MM.1S (cell line): Measurements from ENCODE around the gene RFC3.

Experiments used
- DNase-seq: peaks from one replicate; pipeline ENCODE4 v3.0.0-alpha.2; 2015
- H2AFZ ChIP-seq: fragments of 300-600 bp; sonication (generic); 2 replicates; pipeline ENCODE4 v1.6.0; 2016; ENCODE audit warnings: antibody characterized with exemption, low read length
- H3F3A ChIP-seq: fragments of 300-600 bp; sonication (generic); 2 replicates; pipeline ENCODE4 v1.6.1; 2016; ENCODE audit warnings: mild to moderate bottlenecking, antibody characterized with exemption, low read length, moderate library complexity, mixed read lengths; ENCODE audit not compliant: insufficient read depth
- H3K27ac ChIP-seq: fragments of 300-600 bp; sonication (generic); 2 replicates; pipeline ENCODE4 v1.5.1; 2016; ENCODE audit warnings: mild to moderate bottlenecking, low read length
- H3K27me3 ChIP-seq: fragments of 300-600 bp; sonication (generic); replicated peaks from 2 replicates; pipeline ENCODE4 v1.6.0; 2016; ENCODE audit warnings: low read length; ENCODE audit not compliant: insufficient read depth
- H3K36me3 ChIP-seq: fragments of 300-600 bp; sonication (generic); replicated peaks from 2 replicates; pipeline ENCODE4 v1.6.1; 2016; ENCODE audit warnings: mild to moderate bottlenecking, low read length, mixed read lengths; ENCODE audit not compliant: insufficient read depth
- H3K4me1 ChIP-seq: fragments of 300-600 bp; sonication (generic); 2 replicates; pipeline ENCODE4 v1.6.1; 2016; ENCODE audit warnings: low read length, mixed read lengths
- H3K4me2 ChIP-seq: fragments of 300-600 bp; sonication (generic); 2 replicates; pipeline ENCODE4 v1.6.0; 2016; ENCODE audit warnings: low read depth, low read length
- H3K4me3 ChIP-seq: fragments of 300-600 bp; sonication (generic); 2 replicates; pipeline ENCODE4 v1.5.1; 2016; ENCODE audit warnings: low read length, mixed read lengths
- H3K79me2 ChIP-seq: fragments of 300-600 bp; sonication (generic); 2 replicates; pipeline ENCODE4 v1.6.1; 2016; ENCODE audit warnings: mixed run types, low read length, mixed read lengths
- H3K9ac ChIP-seq: fragments of 300-600 bp; sonication (generic); 2 replicates; pipeline ENCODE4 v1.6.1; 2016; ENCODE audit warnings: low read length, mixed read lengths
- H3K9me2 ChIP-seq: fragments of 300-600 bp; sonication (generic); replicated peaks from 2 replicates; pipeline ENCODE4 v1.6.1; 2016; ENCODE audit warnings: mild to moderate bottlenecking, low read length, mixed read lengths; ENCODE audit not compliant: insufficient read depth
- H3K9me3 ChIP-seq: fragments of 300-600 bp; sonication (generic); replicated peaks from 2 replicates; pipeline ENCODE4 v1.6.1; 2016; ENCODE audit warnings: mild to moderate bottlenecking, low read length, mixed read lengths; ENCODE audit not compliant: insufficient read depth
- H4K20me1 ChIP-seq: fragments of 300-600 bp; sonication (generic); 2 replicates; pipeline ENCODE4 v1.6.1; 2016; ENCODE audit warnings: mild to moderate bottlenecking, low read length, moderate library complexity, mixed read lengths; ENCODE audit not compliant: insufficient read depth
- EZH2 ChIP-seq: fragments of 300-600 bp; sonication (generic); optimal IDR thresholded peaks from 2 replicates; pipeline ENCODE3; 2017; ENCODE audit warnings: low read depth, mild to moderate bottlenecking, antibody characterized with exemption, low read length, mixed read lengths
- EZH2phosphoT487 ChIP-seq: fragments of 300-600 bp; sonication (generic); IDR thresholded peaks from 2 replicates; pipeline ENCODE4 v1.6.1; 2018; ENCODE audit warnings: antibody characterized with exemption, low read length
- TF ChIP-seq, protein P1 (sequence below): fragments of 300-600 bp; sonication (generic); IDR thresholded peaks from 2 replicates; pipeline ENCODE4 v1.5.1; 2016; ENCODE audit warnings: antibody characterized with exemption, low read length, mixed read lengths

RFC3 gene

DNA sequence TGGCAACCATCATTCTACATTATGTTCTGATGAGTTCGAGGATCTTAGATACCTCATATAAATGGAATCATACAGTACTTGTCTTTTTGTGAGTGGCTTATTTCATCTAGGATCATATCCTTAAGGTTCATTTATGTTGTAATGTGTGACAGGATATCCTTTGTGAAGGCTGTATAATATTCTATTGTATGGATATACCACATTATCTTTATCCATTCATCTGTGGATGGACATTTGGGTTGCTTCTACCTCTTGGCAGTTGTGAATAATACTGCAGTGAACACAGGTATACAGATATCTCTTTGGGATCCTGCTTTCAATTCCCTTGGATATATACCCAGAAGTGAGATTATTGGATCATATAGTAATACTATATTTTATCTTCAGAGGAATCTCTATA is 33.2 kb upstream of the RFC3 start:
- H3K9me2 ChIP-seq = no peaks in the 10 kb centered on the region
- H3K36me3 ChIP-seq = no peaks in the 10 kb centered on the region

DNA sequence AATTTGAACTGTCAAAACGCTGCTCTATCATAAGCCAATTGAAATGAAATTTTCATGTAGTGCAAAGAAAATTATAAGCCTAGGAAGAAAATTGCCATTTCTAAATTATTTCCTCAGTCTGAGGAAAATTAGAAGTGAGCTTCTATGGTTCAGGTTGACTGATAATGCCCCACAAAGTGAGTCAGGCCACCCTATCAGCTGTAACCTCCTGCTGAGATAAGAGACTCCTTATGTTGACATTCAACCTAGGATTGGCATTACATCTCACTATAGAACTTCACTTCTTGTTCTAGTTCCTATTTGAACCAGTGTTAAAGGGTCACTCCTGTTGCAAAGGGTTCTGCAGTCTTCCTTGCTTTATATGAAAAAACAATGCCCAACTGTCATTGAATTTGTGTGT is 32.6 kb upstream of the RFC3 start:
- TF ChIP-seq EZH2phosphoT487 (no peak), EZH2 (no peak)
- TF ChIP-seq, protein P1, sequence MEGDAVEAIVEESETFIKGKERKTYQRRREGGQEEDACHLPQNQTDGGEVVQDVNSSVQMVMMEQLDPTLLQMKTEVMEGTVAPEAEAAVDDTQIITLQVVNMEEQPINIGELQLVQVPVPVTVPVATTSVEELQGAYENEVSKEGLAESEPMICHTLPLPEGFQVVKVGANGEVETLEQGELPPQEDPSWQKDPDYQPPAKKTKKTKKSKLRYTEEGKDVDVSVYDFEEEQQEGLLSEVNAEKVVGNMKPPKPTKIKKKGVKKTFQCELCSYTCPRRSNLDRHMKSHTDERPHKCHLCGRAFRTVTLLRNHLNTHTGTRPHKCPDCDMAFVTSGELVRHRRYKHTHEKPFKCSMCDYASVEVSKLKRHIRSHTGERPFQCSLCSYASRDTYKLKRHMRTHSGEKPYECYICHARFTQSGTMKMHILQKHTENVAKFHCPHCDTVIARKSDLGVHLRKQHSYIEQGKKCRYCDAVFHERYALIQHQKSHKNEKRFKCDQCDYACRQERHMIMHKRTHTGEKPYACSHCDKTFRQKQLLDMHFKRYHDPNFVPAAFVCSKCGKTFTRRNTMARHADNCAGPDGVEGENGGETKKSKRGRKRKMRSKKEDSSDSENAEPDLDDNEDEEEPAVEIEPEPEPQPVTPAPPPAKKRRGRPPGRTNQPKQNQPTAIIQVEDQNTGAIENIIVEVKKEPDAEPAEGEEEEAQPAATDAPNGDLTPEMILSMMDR = no peak
- H3K4me1 ChIP-seq = no peaks in the 10 kb centered on the region
- H4K20me1 ChIP-seq = no peaks in the 10 kb centered on the region
- H3K4me3 ChIP-seq = no peak overlapping the region
- no peak overlapping the region for H2AFZ ChIP-seq
- H3K79me2 ChIP-seq = no peaks in the 10 kb centered on the region
- no peaks in the 10 kb centered on the region for H3K9me2 ChIP-seq
- H3K9me3 ChIP-seq = no peaks in the 10 kb centered on the region
- no peak for DNase-seq
- H3K36me3 ChIP-seq = no peaks in the 10 kb centered on the region
- no peaks in the 10 kb centered on the region for H3F3A ChIP-seq
- no peak overlapping the region for H3K4me2 ChIP-seq
- H3K9ac ChIP-seq = no peak overlapping the region
- H3K27ac ChIP-seq = no peak overlapping the region
- 0 out of 2 replicates have a peak, but pooled peaks cover 7% of the 10 kb centered on the region for H3K27me3 ChIP-seq

More for the DNA sequence above, 33.2 kb upstream of the RFC3 start:
- no peak for DNase-seq
- Histone ChIP-seq H3K79me2 (no peaks in the 10 kb centered on the region), H3K27me3 (0 out of 2 replicates have a peak, but pooled peaks cover 6% of the 10 kb centered on the region), H2AFZ (no peak overlapping the region), H4K20me1 (no peaks in the 10 kb centered on the region), H3K4me1 (no peaks in the 10 kb centered on the region), H3K9ac (no peak overlapping the region), H3K4me3 (no peak overlapping the region), H3F3A (no peaks in the 10 kb centered on the region), H3K4me2 (no peak overlapping the region), H3K27ac (no peak overlapping the region), H3K9me3 (no peaks in the 10 kb centered on the region)
- no peak for TF ChIP-seq EZH2
- TF ChIP-seq, protein P1 = no peak
- no peak for TF ChIP-seq EZH2phosphoT487

DNA sequence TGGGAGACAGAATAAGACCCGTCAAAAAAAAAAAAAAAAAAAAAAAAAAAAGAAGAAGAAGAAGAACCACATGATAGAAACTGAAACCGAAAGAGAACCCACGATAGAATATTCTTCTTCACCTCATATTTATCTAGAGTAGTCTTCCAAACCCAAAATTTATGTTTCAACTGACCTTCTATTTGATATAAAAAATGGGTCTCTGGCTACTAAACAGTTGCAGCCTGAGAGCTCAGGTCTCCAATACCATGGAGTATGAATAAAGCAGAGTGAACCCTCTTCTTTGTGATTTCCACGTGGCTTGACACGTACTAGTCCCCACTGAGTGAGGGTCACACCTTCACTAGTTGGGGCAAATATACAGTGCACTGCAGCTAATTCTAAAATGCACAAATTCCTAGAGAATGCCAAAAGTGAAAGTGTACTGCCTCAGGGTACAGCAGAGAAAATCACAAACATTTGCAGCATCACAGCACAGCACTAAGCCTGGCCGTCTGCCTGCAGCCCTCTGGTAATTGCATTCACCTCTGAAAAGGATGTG is 30.8 kb upstream of the RFC3 start:
- Histone ChIP-seq H3K36me3 (no peaks in the 10 kb centered on the region), H3K4me1 (no peaks in the 10 kb centered on the region), H3K9me3 (no peaks in the 10 kb centered on the region), H3K9ac (no peak overlapping the region), H3F3A (no peaks in the 10 kb centered on the region), H3K9me2 (no peaks in the 10 kb centered on the region), H2AFZ (no peak overlapping the region), H3K79me2 (no peaks in the 10 kb centered on the region), H4K20me1 (no peaks in the 10 kb centered on the region), H3K27me3 (peaks cover 12% of the 10 kb centered on the region), H3K4me2 (peak overlapping the region; percentile 45; the same call in 1 of the 2 replicates), H3K4me3 (no peak overlapping the region), H3K27ac (no peak overlapping the region)
- TF ChIP-seq, protein P1 = no peak
- TF ChIP-seq EZH2 = no peak
- TF ChIP-seq EZH2phosphoT487 = no peak
- DNase-seq = peak; percentile 18
